Esophagus muscularis mucosa (tissue), 4 donors: ENCODE results near the gene SAMD10.

Experiments used
- EP300 ChIP-seq: sonication (generic); formaldehyde crosslinking; IDR thresholded peaks from one replicate; pipeline ENCODE4 v1.6.1; 2017; ENCODE audit warnings: antibody characterized with exemption
- POLR2A ChIP-seq: fragments of 450-650 bp; IDR thresholded peaks from one replicate; pipeline ENCODE4 v1.6.1; 2017; ENCODE audit warnings: antibody characterized with exemption, moderate library complexity, mild to moderate bottlenecking, low read depth
- POLR2AphosphoS5 ChIP-seq, 2 donors: sonication (generic); formaldehyde crosslinking; IDR thresholded peaks; one replicate each; pipeline ENCODE4 v1.6.1; 2017; ENCODE audit warnings: antibody characterized with exemption in 2 of 2
- TF ChIP-seq, protein P1 (sequence below), 3 experiments: fragments of 200-600 bp in 2 of 3; fragments of 450-650 bp in 1 of 3; sonication (generic) in 2 of 3; IDR thresholded peaks; one replicate each; pipeline ENCODE4 v1.5.1; 2017 to 2019; ENCODE audit warnings: antibody characterized with exemption in 3 of 3, mild to moderate bottlenecking in 2 of 3, moderate library complexity in 1 of 3

DNA sequence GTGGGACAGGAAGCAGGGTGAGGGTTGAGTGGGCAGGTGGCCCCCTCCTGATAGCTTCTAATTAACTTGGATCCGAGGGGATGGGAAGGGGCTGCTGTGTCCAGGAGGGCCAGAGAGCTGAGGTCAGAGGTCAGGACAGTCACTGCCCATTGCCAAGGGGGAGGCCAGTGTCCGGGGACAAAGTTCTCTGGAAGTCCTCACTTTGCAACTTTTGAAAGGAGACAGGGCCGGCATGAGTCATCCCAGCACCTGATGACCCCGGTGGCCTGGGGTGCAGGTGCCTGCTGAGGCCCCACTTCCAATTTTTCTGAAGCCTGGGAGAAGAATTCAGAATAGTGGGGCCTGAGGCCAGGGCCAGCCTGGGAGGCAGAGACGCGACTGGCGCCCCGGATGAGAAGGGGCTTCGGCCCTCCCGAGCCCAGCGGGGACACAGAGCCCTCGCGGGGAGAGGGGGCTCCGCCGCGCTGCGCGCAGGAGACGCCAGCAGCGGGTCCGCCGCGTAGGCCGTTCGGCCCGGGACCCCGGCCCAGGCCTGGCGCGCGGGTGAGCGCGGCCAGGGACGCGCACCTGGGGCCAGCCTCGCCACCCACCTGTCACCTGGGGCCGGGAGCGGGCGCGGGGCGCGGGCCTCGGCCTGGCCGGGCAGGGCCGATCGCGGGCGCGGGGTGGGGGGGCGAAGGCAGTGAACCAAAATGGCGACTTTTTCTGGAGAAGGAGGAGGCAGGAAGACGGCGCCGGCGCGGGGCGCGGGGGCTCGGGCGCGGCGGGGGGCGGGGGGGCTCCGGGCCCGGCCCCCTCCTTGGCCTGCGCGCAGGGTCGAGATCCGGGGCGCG, 10.3 kb downstream of the SAMD10 start:
- TF ChIP-seq POLR2AphosphoS5 (IDR thresholded peaks at IDR 0.05): no peak
- TF ChIP-seq, protein P1, sequence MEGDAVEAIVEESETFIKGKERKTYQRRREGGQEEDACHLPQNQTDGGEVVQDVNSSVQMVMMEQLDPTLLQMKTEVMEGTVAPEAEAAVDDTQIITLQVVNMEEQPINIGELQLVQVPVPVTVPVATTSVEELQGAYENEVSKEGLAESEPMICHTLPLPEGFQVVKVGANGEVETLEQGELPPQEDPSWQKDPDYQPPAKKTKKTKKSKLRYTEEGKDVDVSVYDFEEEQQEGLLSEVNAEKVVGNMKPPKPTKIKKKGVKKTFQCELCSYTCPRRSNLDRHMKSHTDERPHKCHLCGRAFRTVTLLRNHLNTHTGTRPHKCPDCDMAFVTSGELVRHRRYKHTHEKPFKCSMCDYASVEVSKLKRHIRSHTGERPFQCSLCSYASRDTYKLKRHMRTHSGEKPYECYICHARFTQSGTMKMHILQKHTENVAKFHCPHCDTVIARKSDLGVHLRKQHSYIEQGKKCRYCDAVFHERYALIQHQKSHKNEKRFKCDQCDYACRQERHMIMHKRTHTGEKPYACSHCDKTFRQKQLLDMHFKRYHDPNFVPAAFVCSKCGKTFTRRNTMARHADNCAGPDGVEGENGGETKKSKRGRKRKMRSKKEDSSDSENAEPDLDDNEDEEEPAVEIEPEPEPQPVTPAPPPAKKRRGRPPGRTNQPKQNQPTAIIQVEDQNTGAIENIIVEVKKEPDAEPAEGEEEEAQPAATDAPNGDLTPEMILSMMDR (IDR thresholded peaks at IDR 0.05): no peak
- no peak for TF ChIP-seq EP300
- TF ChIP-seq POLR2A: no peak
